B cell (primary cell): ENCODE results near the gene RFC1. TPM values are rescaled to one million over a fixed set of nuclear protein-coding genes. Genes with fewer than 3 reads are reported as not detected.

Source experiments
- ATAC-seq: fragments of 200-7000 bp; cut with Tn5 transposase; one replicate; pipeline ENCODE4 v1.10.0; 2021; ENCODE audit warnings: low read depth, mild to moderate bottlenecking, moderate number of reproducible peaks, moderate library complexity
- CTCF ChIA-PET: fragments of 350-600 bp; sonication (Branson Sonifier 250); formaldehyde crosslinking; loops from one replicate; lab custom pipeline; 2021; ENCODE audit warnings: antibody characterized with exemption, inconsistent platforms; lab: Charles Lee
- POLR2A ChIA-PET: fragments of 350-600 bp; sonication (Branson Sonifier 250); formaldehyde crosslinking; loops from one replicate; lab custom pipeline; 2021; ENCODE audit warnings: antibody characterized with exemption; lab: Charles Lee
- DNase-seq: peaks from one replicate; pipeline ENCODE4 v3.0.0; 2013
- H2AFZ ChIP-seq: 2 replicates; pipeline ENCODE4 v1.6.1; 2012; ENCODE audit warnings: mild to moderate bottlenecking, low read depth, low read length; ENCODE audit not compliant: insufficient read depth, poor library complexity, severe bottlenecking
- H3K27ac ChIP-seq, 2 donors: 1 replicate in 1 of 2; 2 replicates in 1 of 2; pipeline ENCODE4 v1.5.1; 2012 to 2013; ENCODE audit warnings: low read length in 2 of 2, mild to moderate bottlenecking in 2 of 2, moderate library complexity in 1 of 2
- H3K27me3 ChIP-seq, 4 experiments: fragments of 200-600 bp in 1 of 4; sonication (generic) in 1 of 4; replicated peaks in 1 of 4; 1 replicate in 2 of 4; 2 replicates in 2 of 4; pipeline versions ENCODE4 v1.6.1 to v1.7.0; 2013 to 2016; ENCODE audit warnings: low read length in 3 of 4, mild to moderate bottlenecking in 2 of 4, mixed read lengths in 1 of 4, moderate library complexity in 1 of 4; ENCODE audit not compliant: insufficient read depth in 4 of 4, control insufficient read depth in 3 of 4; ENCODE audit errors: control extremely low read depth in 1 of 4
- H3K36me3 ChIP-seq, 2 experiments: replicated peaks in 1 of 2; 1 replicate in 1 of 2; 2 replicates in 1 of 2; pipeline versions ENCODE4 v1.6.1 to v1.7.1; 2013; ENCODE audit warnings: low read length in 1 of 2; ENCODE audit not compliant: insufficient read depth in 2 of 2, control insufficient read depth in 1 of 2; ENCODE audit errors: control extremely low read depth in 1 of 2, extremely low read depth in 1 of 2
- H3K4me1 ChIP-seq, 2 donors: fragments of 200-600 bp in 1 of 2; sonication (generic) in 1 of 2; 1 replicate in 1 of 2; 2 replicates in 1 of 2; pipeline versions ENCODE4 v1.5.1 to v1.6.1; 2013 to 2017; ENCODE audit warnings: low read length in 2 of 2; ENCODE audit not compliant: control insufficient read depth in 2 of 2, insufficient read depth in 2 of 2
- H3K4me2 ChIP-seq: replicated peaks from 2 replicates; pipeline ENCODE3; 2012; ENCODE audit warnings: mild to moderate bottlenecking, low read depth, low read length; ENCODE audit not compliant: poor library complexity, severe bottlenecking
- H3K4me3 ChIP-seq, 5 experiments: fragments of 200-600 bp in 1 of 5; sonication (generic) in 1 of 5; 1 replicate in 3 of 5; 2 replicates in 2 of 5; pipeline versions ENCODE4 v1.5.1 to v1.7.0; 2011 to 2016; ENCODE audit warnings: low read length in 4 of 5, mild to moderate bottlenecking in 4 of 5, low read depth in 2 of 5, control low read depth in 1 of 5, moderate library complexity in 1 of 5; ENCODE audit not compliant: insufficient read depth in 1 of 5; ENCODE audit errors: control extremely low read depth in 1 of 5, extremely low read depth in 1 of 5
- H3K79me2 ChIP-seq: fragments of 200-600 bp; sonication (generic); one replicate; pipeline ENCODE4 v1.6.0; 2016; ENCODE audit warnings: low read length; ENCODE audit not compliant: control insufficient read depth, insufficient read depth
- H3K9ac ChIP-seq: fragments of 200-600 bp; sonication (generic); 2 replicates; pipeline ENCODE4 v1.6.1; 2017; ENCODE audit warnings: mild to moderate bottlenecking, low read length, moderate library complexity
- H3K9me3 ChIP-seq, 3 donors: one replicate each; pipeline versions ENCODE4 v1.6.1 to v1.7.1; 2013; ENCODE audit warnings: low read length in 2 of 3; ENCODE audit not compliant: control insufficient read depth in 2 of 3, insufficient read depth in 1 of 3; ENCODE audit errors: control extremely low read depth in 1 of 3
- H4K20me1 ChIP-seq: 2 replicates; pipeline ENCODE4 v1.6.0; 2012; ENCODE audit warnings: mild to moderate bottlenecking, low read length; ENCODE audit not compliant: insufficient read depth, control insufficient read depth, poor library complexity, severe bottlenecking
- H3K27ac Mint-ChIP-seq: one replicate; pipeline ENCODE4 v1.8.0; 2021; ENCODE audit warnings: mixed read lengths
- H3K27me3 Mint-ChIP-seq: one replicate; pipeline ENCODE4 v1.8.0; 2021; ENCODE audit warnings: mixed read lengths
- H3K4me1 Mint-ChIP-seq: one replicate; pipeline ENCODE4 v1.8.0; 2021; ENCODE audit warnings: mixed read lengths
- H3K4me3 Mint-ChIP-seq: one replicate; pipeline ENCODE4 v1.8.0; 2021; ENCODE audit warnings: mixed read lengths
- H3K9me3 Mint-ChIP-seq: one replicate; pipeline ENCODE4 v1.8.0; 2022; ENCODE audit warnings: mixed read lengths; ENCODE audit not compliant: insufficient read depth
- EZH2 ChIP-seq: IDR thresholded peaks from 2 replicates; pipeline ENCODE4 v1.6.1; 2012; ENCODE audit warnings: borderline replicate concordance, low read depth, mild to moderate bottlenecking, moderate library complexity, low read length; ENCODE audit not compliant: insufficient read depth, poor library complexity, severe bottlenecking
- WGBS: methylation state at CpG from one replicate; pipeline ENCODE4 v1.1.5; 2013; ENCODE audit warnings: missing lambda C conversion rate; ENCODE audit not compliant: insufficient coverage; 5-methylcytosine and 5-hydroxymethylcytosine counted together
- intact Hi-C: fragments of 100-400 bp; cut with micrococcal nuclease; formaldehyde crosslinking; loops from one replicate; pipeline ENCODE4 v1.10.0; 2022
- polyA plus RNA-seq: library from polyadenylated mRNA; depleted of rRNA; stranded (reverse); fragments of >200 nt; gene quantifications from 2 replicates; pipeline ENCODE4 v1.2.3, GENCODE V29; 2012
- small RNA-seq: library from RNA; depleted of rRNA; stranded (forward); fragments of <200 nt; gene quantifications from one replicate; pipeline ENCODE3, GENCODE V24; 2012; ENCODE audit warnings: low replicate concordance, low read depth; ENCODE audit not compliant: insufficient read length
- total RNA-seq, 2 donors: library from RNA; stranded (reverse); fragments of 120-200 nt in 1 of 2; gene quantifications; 1 replicate in 1 of 2; 2 replicates in 1 of 2; pipeline versions ENCODE4 v1.2.3 to v1.2.4, GENCODE V29; 2013 to 2022

RFC1 gene
- total and polyA plus RNA-seq, 2 donors (not counting 1 experiment from before 2014, with no cell fraction given), result 14.9 to 55.1 TPM

- no peak for TF ChIP-seq EZH2
- H3K27me3 Mint-ChIP-seq, result no peaks in the 10 kb centered on the region
- POLR2A ChIA-PET, result no interaction called here
- CTCF ChIA-PET, result interaction anchor here (0.6 kb wide), 1 partner anchor 12 kb away, joined by 3 read pairs; no protein-coding TSS in a partner anchor
- Histone ChIP-seq H3K9me3 (peaks cover 0 to 11% (median 0%) of the 10 kb centered on the region in 3 donors), H4K20me1 (no peaks in the 10 kb centered on the region), H3K4me3 (no peak overlapping the region), H3K9ac (no peak overlapping the region), H2AFZ (no peak overlapping the region), H3K79me2 (no peaks in the 10 kb centered on the region), H3K27ac (no peak overlapping the region), H3K4me1 (no peaks in the 10 kb centered on the region), H3K36me3 (peaks cover 0 to 5% of the 10 kb centered on the region in 2 experiments), H3K27me3 (no peaks in the 10 kb centered on the region), H3K4me2 (no peak overlapping the region)
- H3K4me1 Mint-ChIP-seq, result no peaks in the 10 kb centered on the region
- no peak for ATAC-seq
- no peaks in the 10 kb centered on the region for H3K9me3 Mint-ChIP-seq
- no peak overlapping the region for H3K27ac Mint-ChIP-seq
- no CpG with 5 or more reads among the region's 3 CpGs for WGBS
- intact Hi-C loops, result no loop called here
- DNase-seq, result no peak
- H3K4me3 Mint-ChIP-seq, result no peak overlapping the region
Observed at GRCh38 chr4:39243462-39243861, 122.7 kb downstream of the RFC1 start.

Small RNA genes within 50 kb of the gene (small RNA-seq; reads per million reads assigned to genes)
- gene MIR5591 (not detected), gene RNU6-32P (not detected), gene RNU6-887P (not detected)

Other genes starting within 250 kb of the RFC1 start
- 79.8 and 83.2 TPM in 2 replicates for gene WDR19, start 183.8 kb downstream of the RFC1 start, total RNA-seq
- 35.1 and 39.5 TPM in 2 replicates for gene WDR19, start 183.8 kb downstream of the RFC1 start, polyA plus RNA-seq
- gene KLB, start 40.6 kb upstream of the RFC1 start, total RNA-seq, result 0.10 TPM in 1 of 2 replicates, not detected in the other
- gene KLB, start 40.6 kb upstream of the RFC1 start, polyA plus RNA-seq, result 0.01 and 0.09 TPM in 2 replicates
- 2,031 and 2,048 TPM in 2 replicates for gene RPL9, start 92.6 kb upstream of the RFC1 start, total RNA-seq
- 2,407 and 3,409 TPM in 2 replicates for gene RPL9, start 92.6 kb upstream of the RFC1 start, polyA plus RNA-seq
- 20.9 and 24.7 TPM in 2 replicates for gene LIAS, start 92.7 kb upstream of the RFC1 start, total RNA-seq
- 12.0 and 13.6 TPM in 2 replicates for gene LIAS, start 92.7 kb upstream of the RFC1 start, polyA plus RNA-seq
- 18.5 and 25.4 TPM in 2 replicates for gene UGDH, start 161.1 kb upstream of the RFC1 start, total RNA-seq
- 3.5 and 4.2 TPM in 2 replicates for gene UGDH, start 161.1 kb upstream of the RFC1 start, polyA plus RNA-seq